Activated T-helper 1 cell treated with Interleukin-2 at 50 U/mL for 16 hours (primary cell): Measurements from ENCODE around the gene TSPAN32.

Experiments used
- DNase-seq: peaks from one replicate; pipeline ENCODE4 v3.0.0-alpha.2; 2020; ENCODE audit warnings: low read depth

TSPAN32 gene

GRCh38 chr11:2301631-2302305, at the start of gene TSPAN32, which contains the start of gene C11orf21:
Gene TSPAN32 (plus strand): TSS chr11:2302013. CDS start chr11:2302150, 137 bp downstream.
Gene C11orf21 (minus strand): TSS chr11:2301918. CDS start chr11:2301808, 110 bp downstream.
- peak; percentile 45 for DNase-seq

GRCh38 chr11:2252018-2252417, 49.8 kb upstream of the TSPAN32 start:
- no peak for DNase-seq

GRCh38 chr11:2256293-2256913, 45.4 kb upstream of the TSPAN32 start:
- no peak for DNase-seq

GRCh38 chr11:2256951-2257700, 44.7 kb upstream of the TSPAN32 start:
- no peak for DNase-seq

- no peak for DNase-seq
Observed at GRCh38 chr11:2258501-2259465, 43.0 kb upstream of the TSPAN32 start.

GRCh38 chr11:2259466-2259830, 42.4 kb upstream of the TSPAN32 start:
- DNase-seq = no peak

GRCh38 chr11:2259897-2260451, 41.8 kb upstream of the TSPAN32 start:
- no peak for DNase-seq

GRCh38 chr11:2260491-2261364, 41.1 kb upstream of the TSPAN32 start:
- DNase-seq = no peak

- no peak for DNase-seq
Observed at GRCh38 chr11:2261436-2262230, 40.2 kb upstream of the TSPAN32 start.

GRCh38 chr11:2262301-2263070, 39.3 kb upstream of the TSPAN32 start:
- DNase-seq = no peak

- no peak for DNase-seq
Observed at GRCh38 chr11:2263071-2263565, 38.7 kb upstream of the TSPAN32 start.

GRCh38 chr11:2263724-2264360, 38.0 kb upstream of the TSPAN32 start:
- no peak for DNase-seq

GRCh38 chr11:2264366-2265053, 37.3 kb upstream of the TSPAN32 start:
- no peak for DNase-seq

- DNase-seq = no peak
Observed at GRCh38 chr11:2265396-2265795, 36.4 kb upstream of the TSPAN32 start.

- no peak for DNase-seq
Observed at GRCh38 chr11:2265854-2266585, 35.8 kb upstream of the TSPAN32 start.

- DNase-seq = no peak
Observed at GRCh38 chr11:2266586-2267305, 35.1 kb upstream of the TSPAN32 start.
